Urinary bladder (tissue), 4 donors: Measurements from ENCODE around the gene BHMT. TPM values are rescaled to one million over a fixed set of nuclear protein-coding genes. Genes with fewer than 3 reads are reported as not detected.
A peak's percentile ranks its signal among the peaks of the same experiment; 100 is the strongest.

ENCODE experiments used
- DNase-seq: peaks from one replicate; pipeline ENCODE4 v3.0.0-alpha.2; 2015; ENCODE audit errors: extremely low spot score
- H3K27ac ChIP-seq: one replicate; pipeline ENCODE4 v1.5.1; 2013; ENCODE audit warnings: low read depth, mild to moderate bottlenecking, moderate library complexity
- H3K36me3 ChIP-seq: one replicate; pipeline ENCODE4 v1.6.1; 2013; ENCODE audit warnings: mild to moderate bottlenecking, moderate library complexity; ENCODE audit not compliant: insufficient read depth
- H3K4me1 ChIP-seq: one replicate; pipeline ENCODE4 v1.6.1; 2013; ENCODE audit warnings: mild to moderate bottlenecking, moderate library complexity; ENCODE audit not compliant: insufficient read depth
- H3K4me3 ChIP-seq: one replicate; pipeline ENCODE4 v1.5.1; 2013; ENCODE audit warnings: low read depth, low read length
- WGBS: extraction: QIAGEN DNeasy Blood & Tissue Kit; methylation state at CpG from one replicate; pipeline ENCODE4 v1.1.7; 2013; 5-methylcytosine and 5-hydroxymethylcytosine counted together
- polyA plus RNA-seq: library from polyadenylated mRNA; stranded (reverse); fragments of 200-250 nt; gene quantifications from one replicate; pipeline ENCODE4 v1.2.3, GENCODE V29; 2013
- total RNA-seq: library from RNA; depleted of rRNA; stranded (reverse); fragments of >200 nt; gene quantifications from one replicate; pipeline ENCODE4 v1.2.3, GENCODE V29; 2014
- donor health status: healthy with polysubstance abuse.
- donor health status: healthy.

Gene BHMT, protein sequence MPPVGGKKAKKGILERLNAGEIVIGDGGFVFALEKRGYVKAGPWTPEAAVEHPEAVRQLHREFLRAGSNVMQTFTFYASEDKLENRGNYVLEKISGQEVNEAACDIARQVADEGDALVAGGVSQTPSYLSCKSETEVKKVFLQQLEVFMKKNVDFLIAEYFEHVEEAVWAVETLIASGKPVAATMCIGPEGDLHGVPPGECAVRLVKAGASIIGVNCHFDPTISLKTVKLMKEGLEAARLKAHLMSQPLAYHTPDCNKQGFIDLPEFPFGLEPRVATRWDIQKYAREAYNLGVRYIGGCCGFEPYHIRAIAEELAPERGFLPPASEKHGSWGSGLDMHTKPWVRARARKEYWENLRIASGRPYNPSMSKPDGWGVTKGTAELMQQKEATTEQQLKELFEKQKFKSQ
- 11.6 TPM for total RNA-seq
- polyA plus RNA-seq, result 8.2 TPM

GRCh38 chr5:79111387-79111959 lies at the start of gene BHMT:
Gene BHMT (plus strand): TSS chr5:79111809. CDS start chr5:79111886, 77 bp downstream.
- H3K27ac ChIP-seq, result no peak within 1 kb of the TSS
- 23% methylated on average over 32 of the region's 32 CpGs for WGBS
- no peaks in the 10 kb centered on the region for H3K4me1 ChIP-seq
- H3K4me3 ChIP-seq, result peak within 1 kb of the TSS; percentile 11
- DNase-seq, result no peak
- H3K36me3 ChIP-seq, result no peaks in the 10 kb centered on the region

GRCh38 chr5:79062436-79062835 lies 49.2 kb upstream of the BHMT start:
- no peak for DNase-seq
- Histone ChIP-seq H3K36me3 (no peaks in the 10 kb centered on the region), H3K4me1 (no peaks in the 10 kb centered on the region), H3K4me3 (no peak overlapping the region), H3K27ac (no peak overlapping the region)
- WGBS, result 91% methylated on average over 3 of the region's 3 CpGs

- Histone ChIP-seq H3K27ac (no peak within 1 kb of the TSS), H3K4me3 (peak within 1 kb of the TSS; percentile 50), H3K4me1 (no peaks in the 10 kb centered on the region), H3K36me3 (no peaks in the 10 kb centered on the region)
- no peak for DNase-seq
- WGBS, result 23% methylated on average over 79 of the region's 79 CpGs
Measured at GRCh38 chr5:79069488-79070349, 41.9 kb upstream of the BHMT start, which contains the start of the genes BHMT2 and DMGDH. Gene BHMT2 (plus strand): TSS chr5:79069767. CDS start chr5:79069783, 16 bp downstream. Gene DMGDH (minus strand): TSS chr5:79069674. CDS start chr5:79069620, 54 bp downstream.

DNA sequence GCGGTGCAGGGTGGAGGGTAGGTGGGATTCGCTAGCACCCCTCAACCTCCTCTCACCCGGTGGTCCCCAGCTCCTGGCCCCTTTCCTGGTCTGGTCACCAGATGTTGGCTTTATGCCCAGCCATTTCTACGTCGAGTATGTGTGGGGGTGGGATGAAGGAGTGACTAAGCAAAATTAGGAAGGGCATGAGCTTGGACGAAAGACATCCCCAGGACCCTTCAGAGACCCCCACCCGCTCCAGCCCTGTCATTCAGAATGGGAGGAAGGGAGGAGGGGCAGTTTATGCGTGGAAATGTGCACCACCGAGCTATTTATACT lies 41.3 kb upstream of the BHMT start:
- Histone ChIP-seq H3K27ac (no peak overlapping the region), H3K4me3 (peak overlapping the region; percentile 50), H3K36me3 (no peaks in the 10 kb centered on the region), H3K4me1 (no peaks in the 10 kb centered on the region)
- DNase-seq, result no peak
- 29% methylated on average over 9 of the region's 9 CpGs for WGBS

DNA sequence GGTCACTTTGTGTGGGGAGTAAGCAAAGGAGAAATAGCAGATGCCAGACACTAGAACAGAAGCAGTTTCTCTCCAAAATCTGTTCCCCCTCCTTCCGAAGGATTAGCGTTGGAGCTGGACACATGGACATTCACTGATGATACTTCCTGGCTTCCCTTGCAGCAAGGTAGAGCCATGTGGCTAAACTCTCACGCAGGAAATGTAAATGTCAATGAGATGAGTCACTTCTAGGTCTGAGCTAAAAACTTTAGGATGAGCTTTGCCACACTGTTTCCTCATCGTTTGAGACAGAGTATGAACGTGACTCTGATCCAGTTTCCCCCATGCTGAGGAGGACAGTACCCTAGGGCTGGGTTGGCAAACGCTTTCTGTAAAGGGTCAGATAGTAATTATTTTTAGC lies 37.0 kb upstream of the BHMT start:
- Histone ChIP-seq H3K36me3 (no peaks in the 10 kb centered on the region), H3K27ac (no peak overlapping the region), H3K4me3 (no peak overlapping the region), H3K4me1 (no peaks in the 10 kb centered on the region)
- 77% methylated on average over 6 of the region's 6 CpGs for WGBS
- no peak for DNase-seq

DNA sequence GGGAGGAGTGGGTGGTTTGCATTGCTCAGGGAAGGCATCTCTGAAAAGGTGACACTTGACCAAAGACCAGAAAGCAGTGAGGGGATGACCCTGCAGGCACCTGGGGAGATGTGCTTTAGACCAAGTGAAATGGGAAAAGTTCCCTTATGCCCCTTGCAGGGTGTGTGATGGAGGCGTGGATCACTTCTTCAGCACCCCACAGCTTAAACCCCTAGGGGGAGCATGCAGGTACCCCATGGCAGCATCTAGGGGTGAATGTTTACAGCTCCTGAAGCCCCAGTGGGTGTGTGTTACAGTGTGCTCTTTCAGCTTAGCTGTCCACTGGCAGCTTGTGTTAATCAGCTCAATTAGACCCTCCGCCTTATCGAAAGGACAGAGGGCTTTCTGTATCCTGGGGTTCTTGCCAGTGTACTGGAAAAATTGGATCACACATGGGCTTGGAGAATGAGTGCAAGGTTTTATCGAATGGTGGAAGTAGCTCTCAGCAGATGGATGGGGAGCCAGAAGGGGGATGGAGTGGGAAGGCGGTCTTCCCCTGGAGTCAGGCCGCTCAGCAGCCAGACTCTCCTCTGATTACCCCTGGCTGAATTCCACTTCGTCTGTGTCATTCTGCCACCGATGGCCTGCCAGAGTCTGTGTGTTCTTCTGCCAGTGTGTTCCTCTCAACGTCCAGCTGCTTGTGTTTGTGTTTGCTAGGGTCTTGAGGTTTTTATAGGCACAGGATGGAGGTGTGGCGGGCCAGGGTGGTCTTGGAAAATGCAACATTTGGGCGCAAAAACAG lies 35.8 kb upstream of the BHMT start:
- Histone ChIP-seq H3K4me1 (no peaks in the 10 kb centered on the region), H3K4me3 (no peak overlapping the region), H3K27ac (no peak overlapping the region), H3K36me3 (no peaks in the 10 kb centered on the region)
- no peak for DNase-seq
- 84% methylated on average over 11 of the region's 11 CpGs for WGBS

DNA sequence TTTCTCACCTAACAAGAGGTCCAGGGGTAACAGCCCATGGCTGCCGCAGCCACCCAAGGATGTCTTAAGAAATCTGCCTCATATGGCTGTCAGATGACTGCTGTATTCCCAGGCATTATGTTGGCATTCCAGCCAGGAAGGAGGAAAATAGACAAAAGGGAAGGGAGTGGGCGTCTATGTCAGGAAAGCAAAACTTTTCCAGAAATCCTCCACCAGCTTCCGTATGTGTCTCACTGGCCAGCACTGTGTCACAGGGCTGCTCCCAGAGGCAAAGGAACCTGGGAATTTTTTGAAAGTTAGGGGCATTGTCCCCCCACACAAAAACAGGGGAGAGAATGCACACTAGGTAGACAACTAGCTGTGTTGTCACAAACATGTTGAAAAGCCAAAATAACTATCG lies 34.8 kb upstream of the BHMT start:
- H3K27ac ChIP-seq, result no peak overlapping the region
- 78% methylated on average over 4 of the region's 4 CpGs for WGBS
- no peak for DNase-seq
- H3K4me3 ChIP-seq, result no peak overlapping the region
- H3K36me3 ChIP-seq, result no peaks in the 10 kb centered on the region
- H3K4me1 ChIP-seq, result no peaks in the 10 kb centered on the region

DNA sequence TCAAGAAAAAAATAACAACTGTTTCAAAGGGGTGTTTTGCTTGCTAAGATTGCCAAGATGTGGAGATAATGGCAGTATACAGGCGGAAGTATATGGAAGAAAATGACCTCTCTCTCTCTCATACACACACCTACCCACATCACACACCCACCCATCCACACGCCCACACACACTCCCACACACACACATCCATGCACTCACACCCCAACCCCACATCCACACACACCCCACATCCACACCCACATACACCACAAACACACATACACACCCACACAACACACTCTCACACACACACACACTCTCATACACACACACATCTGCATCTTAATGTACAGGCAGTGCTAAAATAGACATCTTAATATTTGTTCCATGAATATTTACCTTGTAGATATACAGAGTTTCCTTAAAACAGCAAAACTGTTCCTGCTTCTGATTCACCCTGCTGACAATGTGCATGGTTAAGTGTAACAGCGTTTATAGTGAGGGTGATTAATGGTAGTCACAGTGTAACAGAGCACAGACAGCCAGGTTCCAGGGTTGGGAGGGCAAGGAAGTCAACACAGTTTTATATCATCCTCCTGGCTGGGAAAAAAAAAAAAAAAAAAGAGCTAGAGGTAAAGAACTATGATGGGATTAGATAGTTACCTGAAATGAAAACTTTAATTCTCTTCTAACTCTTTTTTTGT lies 33.8 kb upstream of the BHMT start:
- WGBS, result 59% methylated on average over 3 of the region's 3 CpGs
- no peaks in the 10 kb centered on the region for H3K36me3 ChIP-seq
- no peak overlapping the region for H3K27ac ChIP-seq
- H3K4me3 ChIP-seq, result no peak overlapping the region
- no peaks in the 10 kb centered on the region for H3K4me1 ChIP-seq
- DNase-seq, result no peak

- WGBS, result 86% methylated on average over 2 of the region's 2 CpGs
Measured at GRCh38 chr5:79080804-79081203, 30.8 kb upstream of the BHMT start.

DNA sequence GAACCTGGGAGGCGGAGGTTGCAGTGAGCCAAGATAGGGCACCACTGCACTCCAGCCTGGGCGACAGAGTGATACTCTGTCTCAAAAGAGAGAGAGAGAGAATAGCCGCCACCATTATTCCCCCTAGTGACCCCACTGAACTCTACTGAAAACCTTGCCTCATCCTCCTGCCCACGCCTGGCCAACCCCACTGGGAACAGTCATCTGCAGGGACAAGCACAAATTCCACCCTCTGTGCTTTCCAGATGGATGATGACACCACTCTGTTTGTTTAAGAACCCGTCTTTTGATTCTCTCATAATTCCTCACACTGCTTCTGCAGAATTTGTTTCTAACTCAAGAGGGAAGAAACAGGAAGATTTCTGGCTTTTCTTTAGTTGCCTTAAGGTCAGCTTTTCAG lies 29.8 kb upstream of the BHMT start:
- no peaks in the 10 kb centered on the region for H3K4me1 ChIP-seq
- H3K4me3 ChIP-seq, result no peak overlapping the region
- H3K27ac ChIP-seq, result no peak overlapping the region
- DNase-seq, result no peak
- WGBS, result 91% methylated on average over 5 of the region's 5 CpGs
- H3K36me3 ChIP-seq, result no peaks in the 10 kb centered on the region

More at GRCh38 chr5:79080804-79081203, 30.8 kb upstream of the BHMT start:
- Histone ChIP-seq H3K27ac (no peak overlapping the region), H3K4me1 (no peaks in the 10 kb centered on the region), H3K36me3 (no peaks in the 10 kb centered on the region), H3K4me3 (no peak overlapping the region)
- no peak for DNase-seq

DNA sequence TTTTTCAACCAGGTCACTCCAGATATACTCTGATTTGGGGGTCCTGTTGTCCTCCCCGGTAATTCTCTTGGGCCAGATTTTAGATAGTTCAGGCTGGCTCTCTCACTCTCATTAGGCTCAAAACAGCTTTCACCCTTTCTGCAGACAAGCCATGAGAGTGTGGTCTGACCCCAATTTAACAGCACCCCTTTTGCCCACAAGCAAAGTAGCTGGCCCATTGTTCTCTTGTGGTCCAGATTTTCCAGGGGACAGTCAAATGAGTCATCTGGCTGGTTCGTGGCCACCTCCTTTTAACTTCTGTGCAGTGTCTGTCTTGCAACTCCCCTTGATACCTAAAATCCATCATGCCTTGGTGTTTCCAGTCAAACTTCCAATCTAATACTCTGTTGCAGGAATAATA lies 25.5 kb upstream of the BHMT start:
- DNase-seq, result no peak
- no peak overlapping the region for H3K27ac ChIP-seq
- 74% methylated on average over 2 of the region's 2 CpGs for WGBS
- no peak overlapping the region for H3K4me3 ChIP-seq
- H3K36me3 ChIP-seq, result no peaks in the 10 kb centered on the region
- H3K4me1 ChIP-seq, result no peaks in the 10 kb centered on the region

DNA sequence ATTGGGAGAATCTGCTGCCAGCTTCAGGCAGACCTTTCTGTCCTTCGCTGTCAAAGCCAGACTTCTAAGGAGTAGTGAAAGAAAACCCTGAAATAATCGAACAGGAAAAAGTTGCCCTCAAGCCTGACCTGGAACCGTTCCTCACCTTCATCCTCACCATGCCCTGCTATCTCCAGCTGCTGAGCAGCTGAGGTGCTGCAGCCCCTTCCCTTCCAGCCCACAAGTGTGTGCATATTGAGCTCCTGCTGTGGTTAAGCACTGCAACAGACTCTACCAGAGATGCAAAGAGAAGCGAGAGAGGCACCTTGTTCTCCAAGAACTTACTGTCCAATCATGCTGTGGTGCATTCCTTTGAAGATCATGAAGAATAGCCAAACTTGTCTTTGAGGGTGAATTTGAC lies 23.1 kb upstream of the BHMT start:
- WGBS, result 84% methylated on average over 4 of the region's 4 CpGs
- H3K27ac ChIP-seq, result no peak overlapping the region

DNA sequence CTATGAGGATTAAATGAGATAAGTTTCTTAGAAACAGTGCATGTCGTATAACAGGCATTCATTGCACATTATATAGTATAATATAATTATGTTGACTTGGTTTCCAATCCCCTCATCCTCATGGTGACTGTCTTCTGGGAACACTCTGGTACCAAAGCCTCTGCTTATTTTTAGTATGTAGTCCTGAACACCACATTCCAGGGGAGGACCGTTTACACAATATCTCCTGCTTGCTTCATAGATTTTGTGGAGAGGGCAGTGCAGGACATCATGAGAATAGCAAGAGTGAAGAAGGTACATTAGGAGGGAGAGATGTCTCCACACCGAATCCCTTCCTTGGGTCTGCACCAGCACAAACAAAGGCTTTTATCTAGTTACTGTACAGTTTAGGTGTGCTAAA lies 20.5 kb upstream of the BHMT start:
- Histone ChIP-seq H3K4me3 (no peak overlapping the region), H3K4me1 (no peaks in the 10 kb centered on the region), H3K36me3 (no peaks in the 10 kb centered on the region), H3K27ac (no peak overlapping the region)
- no peak for DNase-seq
- WGBS, result 49% methylated on average over 3 of the region's 3 CpGs

More for the DNA sequence above, 23.1 kb upstream of the BHMT start:
- DNase-seq, result no peak
- Histone ChIP-seq H3K4me3 (no peak overlapping the region), H3K4me1 (no peaks in the 10 kb centered on the region), H3K36me3 (no peaks in the 10 kb centered on the region)
